Cardiac fibroblast (primary cell): Measurements from ENCODE around the gene MEDAG.

Experiments used
- DNase-seq, 2 donors: peaks; one replicate each; pipeline versions ENCODE4 v3.0.0 to v3.0.0-alpha.2; 2010; ENCODE audit warnings: low read depth in 2 of 2
- H3K4me3 ChIP-seq, 2 donors: replicated peaks in 1 of 2; 1 replicate in 1 of 2; 2 replicates in 1 of 2; pipeline ENCODE4 v1.5.1; 2011; ENCODE audit warnings: low read depth in 2 of 2, low read length in 2 of 2, mild to moderate bottlenecking in 2 of 2, moderate library complexity in 1 of 2
- TF ChIP-seq, protein P1 (sequence below): IDR thresholded peaks from one replicate; pipeline ENCODE4 v1.5.1; 2011; ENCODE audit warnings: low read depth, mild to moderate bottlenecking, low read length, inconsistent platforms

Gene MEDAG

DNA sequence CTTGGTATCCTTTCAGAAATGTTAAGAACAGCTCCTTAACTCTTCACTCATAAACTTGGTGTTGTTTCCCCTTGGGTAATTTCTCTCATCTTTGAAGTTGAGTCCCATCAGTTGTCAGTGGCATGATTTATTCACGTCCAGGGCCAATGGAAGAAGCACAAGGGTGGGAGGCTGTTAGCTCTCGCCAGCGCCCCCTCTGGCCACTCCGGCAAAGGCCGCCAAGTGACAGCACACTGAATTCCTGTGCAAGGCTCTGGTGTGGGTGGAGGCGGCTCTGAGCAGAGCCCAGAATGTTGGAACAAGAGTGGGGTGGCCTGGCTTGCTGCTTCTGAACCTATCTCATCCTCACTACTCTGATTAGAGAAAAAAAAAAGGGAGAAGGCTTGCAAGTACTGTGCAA lies 13.1 kb upstream of the MEDAG start:
- DNase-seq, result peak; percentile 74 to 75
- H3K4me3 ChIP-seq, result no peak overlapping the region
- TF ChIP-seq, protein P1, sequence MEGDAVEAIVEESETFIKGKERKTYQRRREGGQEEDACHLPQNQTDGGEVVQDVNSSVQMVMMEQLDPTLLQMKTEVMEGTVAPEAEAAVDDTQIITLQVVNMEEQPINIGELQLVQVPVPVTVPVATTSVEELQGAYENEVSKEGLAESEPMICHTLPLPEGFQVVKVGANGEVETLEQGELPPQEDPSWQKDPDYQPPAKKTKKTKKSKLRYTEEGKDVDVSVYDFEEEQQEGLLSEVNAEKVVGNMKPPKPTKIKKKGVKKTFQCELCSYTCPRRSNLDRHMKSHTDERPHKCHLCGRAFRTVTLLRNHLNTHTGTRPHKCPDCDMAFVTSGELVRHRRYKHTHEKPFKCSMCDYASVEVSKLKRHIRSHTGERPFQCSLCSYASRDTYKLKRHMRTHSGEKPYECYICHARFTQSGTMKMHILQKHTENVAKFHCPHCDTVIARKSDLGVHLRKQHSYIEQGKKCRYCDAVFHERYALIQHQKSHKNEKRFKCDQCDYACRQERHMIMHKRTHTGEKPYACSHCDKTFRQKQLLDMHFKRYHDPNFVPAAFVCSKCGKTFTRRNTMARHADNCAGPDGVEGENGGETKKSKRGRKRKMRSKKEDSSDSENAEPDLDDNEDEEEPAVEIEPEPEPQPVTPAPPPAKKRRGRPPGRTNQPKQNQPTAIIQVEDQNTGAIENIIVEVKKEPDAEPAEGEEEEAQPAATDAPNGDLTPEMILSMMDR, result peak; percentile 87

DNA sequence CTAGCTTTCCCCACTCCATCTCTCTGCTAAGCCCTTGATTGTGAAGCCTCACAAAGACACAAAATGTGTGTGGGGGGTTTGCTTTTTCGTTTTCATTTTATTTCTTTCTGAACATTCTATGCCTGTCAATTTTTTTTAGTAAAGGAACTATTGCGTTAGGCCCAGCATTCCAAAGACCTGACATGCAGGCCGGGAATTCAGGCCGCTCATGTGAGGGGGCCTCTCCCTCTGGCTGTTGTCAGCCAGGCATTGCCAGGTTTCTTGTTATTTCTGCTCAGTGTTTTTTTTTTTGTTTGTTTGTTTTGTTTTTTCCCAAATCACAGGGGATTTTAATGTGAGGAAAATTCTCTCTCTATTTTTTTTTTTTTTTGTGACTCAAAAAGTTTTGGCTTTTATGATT lies 10.3 kb upstream of the MEDAG start:
- TF ChIP-seq, protein P1, result no peak
- H3K4me3 ChIP-seq, result no peak overlapping the region
- DNase-seq, result peak; percentile 96 to 97

DNA sequence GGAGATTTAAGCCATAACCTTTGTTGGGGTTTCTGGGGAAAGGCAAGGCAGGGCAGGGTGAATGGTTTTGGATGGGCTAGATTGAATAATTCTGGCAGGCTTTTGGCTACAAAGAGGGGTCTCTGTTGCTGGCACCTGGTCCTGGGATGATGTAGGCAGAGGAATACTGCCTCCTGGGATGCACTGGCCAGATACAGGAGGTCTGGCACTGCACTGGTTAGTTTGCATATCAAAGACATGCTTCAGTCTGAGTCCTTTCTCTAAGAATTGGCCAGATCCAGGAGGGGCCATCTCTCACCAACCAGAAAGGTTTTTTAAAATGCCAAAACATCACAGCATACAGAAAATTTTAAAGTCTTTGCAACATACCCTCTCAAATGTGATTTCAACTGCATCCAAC lies 8.0 kb upstream of the MEDAG start:
- TF ChIP-seq, protein P1, result no peak
- DNase-seq, result no peak
- no peak overlapping the region for H3K4me3 ChIP-seq

DNA sequence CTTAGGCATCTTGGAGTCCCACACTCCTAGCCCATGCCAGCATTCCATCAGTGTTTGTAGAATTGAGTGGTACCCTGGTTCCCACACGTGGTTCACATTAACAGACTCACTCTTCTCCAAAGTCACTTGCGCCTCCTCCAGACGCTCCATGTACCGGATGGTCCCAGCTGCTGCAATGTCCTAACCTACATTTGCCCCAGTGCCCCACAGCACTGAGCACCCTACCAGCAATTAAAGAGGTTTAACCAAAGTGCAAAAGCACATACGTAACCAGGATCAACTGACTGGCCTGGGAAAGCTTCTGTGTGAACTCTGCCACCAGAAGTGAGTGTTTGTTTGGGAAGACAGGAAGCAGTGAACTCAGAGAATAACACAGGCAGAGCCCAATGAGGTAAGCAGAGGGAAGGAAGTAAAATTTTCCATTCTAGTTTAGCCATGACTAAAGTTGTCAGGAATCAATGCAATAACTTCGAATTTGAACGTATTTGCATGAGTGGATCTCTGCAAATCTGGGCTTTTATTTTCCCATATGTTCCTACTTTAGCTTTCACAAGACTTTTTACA lies 7.3 kb upstream of the MEDAG start:
- no peak overlapping the region for H3K4me3 ChIP-seq
- TF ChIP-seq, protein P1, result no peak
- DNase-seq, result peak; percentile 97 to 99

DNA sequence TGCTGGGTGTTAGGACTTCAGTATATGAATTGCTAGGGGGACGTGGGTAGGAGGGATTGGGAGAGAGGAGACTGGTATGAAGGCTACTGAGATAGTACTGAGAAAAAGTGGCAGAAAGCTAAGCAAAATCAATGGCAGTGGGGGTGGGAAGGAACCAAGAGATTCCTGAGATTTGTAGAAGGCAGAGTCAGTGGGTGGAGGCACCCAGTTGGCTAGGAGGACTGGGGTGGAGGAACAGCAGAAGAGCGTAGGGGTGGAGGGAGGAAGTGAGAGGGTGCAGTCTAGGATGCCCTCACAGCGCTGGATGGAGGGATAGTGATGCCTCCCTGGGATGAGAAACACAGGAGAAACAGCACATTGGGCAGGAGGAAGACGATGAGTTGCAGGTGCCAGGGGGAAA lies 5.6 kb upstream of the MEDAG start:
- DNase-seq, result peak in 1 of 2 donors; percentile 34
- H3K4me3 ChIP-seq, result no peak overlapping the region
- TF ChIP-seq, protein P1, result no peak

DNA sequence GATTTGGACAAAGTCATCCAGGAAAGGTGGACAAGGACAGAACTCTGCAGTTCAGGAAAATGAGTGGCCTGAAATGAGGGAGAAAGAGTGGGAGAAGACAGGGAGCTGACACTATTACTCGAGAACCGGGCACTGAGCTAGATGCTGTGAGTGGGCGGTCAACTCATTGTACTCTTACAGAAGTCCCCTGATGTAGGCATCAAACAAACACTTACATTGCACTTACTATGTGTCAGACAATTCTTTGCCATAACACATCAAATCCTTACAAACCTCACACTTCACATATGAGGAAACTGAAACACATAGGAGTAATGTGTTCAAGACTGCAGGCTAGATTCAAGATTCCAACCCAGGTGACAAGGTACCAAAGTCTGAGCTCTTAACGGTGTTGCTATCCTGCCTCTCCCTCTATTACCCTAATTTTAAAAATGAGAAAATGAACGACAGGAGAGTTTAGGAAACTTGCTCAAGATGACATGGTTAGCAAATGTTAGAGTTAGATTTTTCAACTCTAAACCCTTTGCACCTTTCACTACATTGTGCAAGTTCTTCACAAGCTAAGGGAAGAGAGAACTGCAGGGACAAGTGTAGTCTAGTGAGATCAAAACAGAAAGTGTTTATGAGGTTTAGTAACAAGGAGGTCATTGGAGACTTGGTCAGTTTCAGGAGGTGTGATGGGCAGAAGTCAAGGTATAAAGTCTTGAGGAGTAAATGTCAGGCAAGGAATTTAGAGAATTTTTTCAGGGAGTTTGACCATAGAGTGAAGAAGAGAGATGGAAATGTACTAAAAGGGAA lies 4.9 kb upstream of the MEDAG start:
- TF ChIP-seq, protein P1, result no peak
- DNase-seq, result no peak
- no peak overlapping the region for H3K4me3 ChIP-seq
